Upper lobe of right lung (tissue), 1 donor: ENCODE results near the gene ETS2. TPM values are rescaled to one million over a fixed set of nuclear protein-coding genes. Genes with fewer than 3 reads are reported as not detected.
A peak's percentile ranks its signal among the peaks of the same experiment; 100 is the strongest.

ENCODE experiments used
- ATAC-seq: fragments of 200-7000 bp; cut with Tn5 transposase; one replicate; pipeline ENCODE4 v1.9.1; 2020; ENCODE audit warnings: mild to moderate bottlenecking, moderate library complexity
- DNase-seq: peaks from one replicate; pipeline ENCODE4 v3.0.0-alpha.2; 2020
- H3K27ac ChIP-seq: fragments of 200-600 bp; one replicate; pipeline ENCODE4 v1.8.0; 2022
- H3K27me3 ChIP-seq: fragments of 200-600 bp; one replicate; pipeline ENCODE4 v1.8.0; 2022; ENCODE audit warnings: mild to moderate bottlenecking
- H3K36me3 ChIP-seq: fragments of 200-600 bp; one replicate; pipeline ENCODE4 v1.8.0; 2022
- H3K4me1 ChIP-seq: fragments of 200-600 bp; one replicate; pipeline ENCODE4 v1.8.0; 2022
- H3K4me3 ChIP-seq: fragments of 200-600 bp; one replicate; pipeline ENCODE4 v1.8.0; 2022; ENCODE audit warnings: mild to moderate bottlenecking
- H3K9me3 ChIP-seq: fragments of 200-600 bp; one replicate; pipeline ENCODE4 v1.8.0; 2022
- intact Hi-C: fragments of 100-400 bp; cut with DNase I; formaldehyde crosslinking; loops from one replicate; pipeline ENCODE4 v1.11.0; 2022
- total RNA-seq: library from RNA; stranded (reverse); fragmentation: NEBNext Ultra II Directional; extraction: Animal tissue kit (Norgen Biotek cat#: 25700); gene quantifications from one replicate; pipeline ENCODE4 v1.2.1, GENCODE V29; 2021
- TF ChIP-seq, protein P1 (sequence below): fragments of 200-600 bp; IDR thresholded peaks from one replicate; pipeline ENCODE4 v1.8.0; 2022; ENCODE audit warnings: antibody characterized with exemption
- donor health status: DM: no; HTN: yes; CAD: no; lungs with severe emphysema.

Gene ETS2
- total RNA-seq, 1 donor from 2014 or later, result 195 TPM

DNA sequence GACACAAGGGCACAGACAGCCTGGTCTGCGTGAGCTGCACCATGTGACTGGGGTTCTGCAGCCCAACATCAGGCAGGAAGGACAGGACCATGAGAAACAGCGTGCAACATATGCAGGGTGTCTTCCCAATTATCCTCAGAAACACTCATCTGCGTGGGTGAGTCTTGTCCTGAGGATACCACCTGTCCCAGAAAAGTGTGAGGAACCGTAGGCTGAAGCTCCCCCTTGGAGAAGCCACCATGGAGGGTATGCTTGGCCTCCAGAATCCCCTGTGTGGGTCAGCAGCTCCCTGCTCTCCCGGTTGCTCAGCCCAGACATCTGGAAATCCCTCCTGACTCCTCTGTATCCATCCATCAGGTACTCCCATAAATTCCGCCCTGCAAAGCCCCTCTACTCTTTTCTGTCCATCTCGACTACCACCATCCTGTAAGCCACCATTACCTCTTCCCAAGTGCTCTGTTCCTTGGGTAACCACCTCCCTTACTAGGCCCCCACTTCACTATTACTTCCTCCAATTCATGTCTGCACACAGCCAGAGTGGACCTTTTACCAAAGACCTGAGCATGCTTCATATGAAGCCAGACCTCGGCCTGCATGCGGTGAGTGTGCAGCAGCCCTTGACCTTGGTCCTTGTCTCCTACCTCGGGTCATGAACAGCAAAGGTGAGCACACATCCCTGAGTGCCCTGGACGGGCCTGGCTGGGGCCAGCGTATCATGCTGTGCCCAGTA, 33.0 kb downstream of the ETS2 start:
- TF ChIP-seq, protein P1, sequence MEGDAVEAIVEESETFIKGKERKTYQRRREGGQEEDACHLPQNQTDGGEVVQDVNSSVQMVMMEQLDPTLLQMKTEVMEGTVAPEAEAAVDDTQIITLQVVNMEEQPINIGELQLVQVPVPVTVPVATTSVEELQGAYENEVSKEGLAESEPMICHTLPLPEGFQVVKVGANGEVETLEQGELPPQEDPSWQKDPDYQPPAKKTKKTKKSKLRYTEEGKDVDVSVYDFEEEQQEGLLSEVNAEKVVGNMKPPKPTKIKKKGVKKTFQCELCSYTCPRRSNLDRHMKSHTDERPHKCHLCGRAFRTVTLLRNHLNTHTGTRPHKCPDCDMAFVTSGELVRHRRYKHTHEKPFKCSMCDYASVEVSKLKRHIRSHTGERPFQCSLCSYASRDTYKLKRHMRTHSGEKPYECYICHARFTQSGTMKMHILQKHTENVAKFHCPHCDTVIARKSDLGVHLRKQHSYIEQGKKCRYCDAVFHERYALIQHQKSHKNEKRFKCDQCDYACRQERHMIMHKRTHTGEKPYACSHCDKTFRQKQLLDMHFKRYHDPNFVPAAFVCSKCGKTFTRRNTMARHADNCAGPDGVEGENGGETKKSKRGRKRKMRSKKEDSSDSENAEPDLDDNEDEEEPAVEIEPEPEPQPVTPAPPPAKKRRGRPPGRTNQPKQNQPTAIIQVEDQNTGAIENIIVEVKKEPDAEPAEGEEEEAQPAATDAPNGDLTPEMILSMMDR, result no peak
- Histone ChIP-seq H3K9me3 (no peaks in the 10 kb centered on the region), H3K36me3 (no peaks in the 10 kb centered on the region), H3K27ac (no peak overlapping the region), H3K27me3 (no peaks in the 10 kb centered on the region), H3K4me1 (no peaks in the 10 kb centered on the region), H3K4me3 (no peak overlapping the region)
- DNase-seq (no peak), ATAC-seq (no peak)
- intact Hi-C loops, result no loop called here

DNA sequence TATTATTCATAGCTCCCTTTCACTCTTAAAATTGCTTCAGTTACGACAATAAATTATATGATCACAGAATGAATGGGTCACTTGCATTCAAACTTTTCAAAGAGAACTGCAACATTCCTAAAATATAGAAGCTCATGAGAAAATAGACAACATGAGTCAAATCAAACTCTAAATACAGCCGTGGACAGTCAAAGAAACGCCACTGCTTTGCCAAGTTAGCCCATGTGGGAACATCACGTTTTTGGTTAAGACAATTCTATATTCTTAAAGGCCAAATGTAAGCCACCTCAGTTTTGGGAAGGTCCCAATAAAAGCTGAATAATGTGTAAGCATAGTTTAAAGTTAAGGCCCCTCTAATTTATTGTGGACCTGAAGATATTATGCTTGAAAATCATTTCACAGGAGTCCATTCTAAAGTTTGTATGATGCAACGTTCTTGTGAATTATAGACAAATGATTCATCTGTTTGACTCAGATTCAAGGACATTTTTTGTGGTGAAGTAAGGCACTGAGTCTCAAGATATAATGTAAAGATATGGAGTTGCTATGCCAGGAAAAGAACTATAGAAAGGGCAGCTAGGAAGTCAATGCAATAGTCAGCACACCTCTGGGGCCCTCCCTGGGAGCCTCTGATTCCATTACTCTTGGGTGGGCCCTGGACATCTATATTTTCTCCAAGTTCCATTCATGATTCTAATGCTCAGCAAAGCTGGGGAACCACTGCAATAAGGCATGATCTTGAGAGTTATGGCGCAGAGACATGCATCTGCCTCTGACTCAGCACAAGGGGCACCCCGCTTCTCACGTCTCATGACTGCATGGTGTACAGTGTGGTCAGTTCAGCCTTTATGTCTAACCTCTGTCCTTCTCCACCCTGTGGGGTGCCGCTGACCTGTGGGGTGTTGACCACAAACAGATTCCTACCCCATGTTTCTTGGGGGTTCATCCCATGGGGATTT, 33.9 kb downstream of the ETS2 start:
- no peaks in the 10 kb centered on the region for H3K4me1 ChIP-seq
- H3K9me3 ChIP-seq, result no peaks in the 10 kb centered on the region
- no peaks in the 10 kb centered on the region for H3K36me3 ChIP-seq
- intact Hi-C loops, result no loop called here
- DNase-seq (no peak), ATAC-seq (peak; percentile 46)
- H3K4me3 ChIP-seq, result no peak overlapping the region
- H3K27ac ChIP-seq, result no peak overlapping the region
- TF ChIP-seq, protein P1, result no peak
- no peaks in the 10 kb centered on the region for H3K27me3 ChIP-seq

DNA sequence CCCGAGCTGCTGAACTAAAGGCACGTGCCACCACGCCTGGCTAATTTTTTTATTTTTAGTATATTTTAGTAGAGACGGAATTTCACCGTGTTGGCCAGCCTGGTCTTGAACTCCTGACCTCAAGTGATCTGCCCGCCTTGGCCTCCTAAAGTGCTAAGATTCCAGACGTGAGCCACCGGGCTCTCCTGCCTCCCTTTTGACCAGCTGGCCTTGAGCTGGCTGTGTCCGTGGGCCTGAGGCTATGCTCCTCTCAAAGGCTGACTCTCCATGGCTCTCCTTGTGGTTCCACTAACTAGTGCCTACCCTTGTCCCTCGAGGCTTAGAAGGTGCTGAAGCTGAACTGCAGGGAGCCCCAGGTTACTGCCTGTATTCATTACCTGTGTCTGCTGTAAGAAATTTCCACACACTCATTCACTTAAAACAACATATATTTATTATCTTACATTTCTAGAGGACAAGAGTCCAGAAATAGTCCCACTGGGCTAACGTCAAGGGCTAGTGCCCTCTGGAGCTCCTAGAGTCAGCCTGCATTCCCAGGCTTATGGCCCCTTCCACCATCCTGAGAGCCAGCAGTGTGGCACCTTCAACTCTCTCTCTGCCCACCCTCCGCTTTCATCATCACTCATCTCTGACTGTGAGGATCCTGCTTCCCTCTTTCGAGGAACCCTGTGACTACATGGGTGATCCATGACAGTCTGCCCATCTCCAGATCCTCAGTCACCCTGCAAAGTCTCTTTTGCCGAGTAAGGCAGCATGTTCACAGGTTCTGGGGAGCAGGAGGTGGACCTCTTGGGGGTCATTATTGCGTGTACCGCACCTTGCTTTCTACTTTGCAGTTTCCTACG, 34.9 kb downstream of the ETS2 start:
- intact Hi-C loops, result no loop called here
- Histone ChIP-seq H3K27ac (no peak overlapping the region), H3K27me3 (no peaks in the 10 kb centered on the region), H3K36me3 (no peaks in the 10 kb centered on the region), H3K9me3 (no peaks in the 10 kb centered on the region), H3K4me3 (no peak overlapping the region), H3K4me1 (no peaks in the 10 kb centered on the region)
- DNase-seq, result no peak
- TF ChIP-seq, protein P1, result no peak
- peak; percentile 14 for ATAC-seq

DNA sequence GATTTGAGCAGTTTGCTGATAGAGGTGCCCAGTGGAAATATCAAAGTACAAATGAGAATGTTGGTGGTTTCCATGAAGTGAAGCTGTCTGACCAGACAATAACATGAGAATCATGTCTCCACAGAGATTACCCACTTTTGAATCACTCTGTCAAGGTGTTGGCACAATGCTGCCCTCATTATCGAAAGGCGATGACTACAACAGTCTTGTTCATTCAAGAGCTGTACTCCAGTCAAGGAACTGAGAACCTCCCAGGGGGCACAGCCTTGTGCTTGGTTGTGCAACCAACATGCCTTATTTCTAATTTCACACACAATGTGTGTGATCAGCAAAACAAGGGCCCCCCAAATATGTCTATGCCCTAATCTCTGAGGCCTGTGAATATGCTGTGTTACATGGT, 35.7 kb downstream of the ETS2 start:
- H3K4me1 ChIP-seq, result no peaks in the 10 kb centered on the region
- DNase-seq (no peak), ATAC-seq (no peak)
- TF ChIP-seq, protein P1, result no peak
- intact Hi-C loops, result no loop called here
- no peaks in the 10 kb centered on the region for H3K27me3 ChIP-seq
- H3K4me3 ChIP-seq, result no peak overlapping the region
- H3K27ac ChIP-seq, result no peak overlapping the region
- H3K9me3 ChIP-seq, result no peaks in the 10 kb centered on the region
- no peaks in the 10 kb centered on the region for H3K36me3 ChIP-seq

GRCh38 chr21:38842079-38842478, 36.4 kb downstream of the ETS2 start:
- Histone ChIP-seq H3K9me3 (no peaks in the 10 kb centered on the region), H3K27me3 (no peaks in the 10 kb centered on the region), H3K4me3 (no peak overlapping the region), H3K27ac (no peak overlapping the region), H3K4me1 (no peaks in the 10 kb centered on the region), H3K36me3 (no peaks in the 10 kb centered on the region)
- ATAC-seq (no peak), DNase-seq (no peak)
- intact Hi-C loops, result no loop called here
- TF ChIP-seq, protein P1, result no peak
